Measurements from ENCODE around the gene ARPC1A. TPM values are rescaled to one million over a fixed set of nuclear protein-coding genes. Genes with fewer than 3 reads are reported as not detected.

ARPC1A gene
- total and polyA plus RNA-seq, 4 experiments from 2014 or later: 46.2 to 64.2 (median 50.3) TPM

GRCh38 chr7:99406557-99406956 is 80.9 kb downstream of the ARPC1A start:
- no peak for DNase-seq
- CTCF ChIA-PET (ENCODE audit: partially characterized antibody): interaction anchor here (0.8 to 4.6 kb wide), 6 partner anchors 13 to 45 kb away, joined by 3 to 38 read pairs (median 4); no protein-coding TSS in a partner anchor
- H3K36me3 Mint-ChIP-seq: peaks cover 25 to 53% of the 10 kb centered on the region in 2 donors
- H3K27me3 Mint-ChIP-seq: no peaks in the 10 kb centered on the region
- Histone ChIP-seq H3K4me1 (ENCODE audit: insufficient read depth, low read length) (peaks cover 45% of the 10 kb centered on the region), H3K4me3 (ENCODE audit: low read length in 2 of 2) (no peak overlapping the region), H3K27ac (ENCODE audit: low read depth, low read length) (peak overlapping the region; percentile 93), H3K9me3 (ENCODE audit: control insufficient read depth in 1 of 2, low read length in 2 of 2) (no peaks in the 10 kb centered on the region), H3K36me3 (ENCODE audit: insufficient read depth, low read length) (peaks cover 21% of the 10 kb centered on the region), H3K27me3 (ENCODE audit: insufficient read depth, low read length) (no peaks in the 10 kb centered on the region)
- intact Hi-C loops (cut with micrococcal nuclease): no loop called here
- peaks cover 0 to 5% (median 0%) of the 10 kb centered on the region in 8 donors for H3K9me3 Mint-ChIP-seq
- POLR2A ChIA-PET (ENCODE audit: partially characterized antibody): interaction anchor here (1.8 to 9.9 kb wide), 6 partner anchors 13 to 1022 kb away, joined by 5 to 210 read pairs (median 26); partner anchors contain the start of genes ARPC1A, ARPC1B, MEPCE and ZCWPW1
- H3K27ac Mint-ChIP-seq: peak overlapping the region; percentile 77 to 100 (median 98)
- H3K4me3 Mint-ChIP-seq: peak overlapping the region in 6 of 8 donors; percentile 45 to 97 (median 78)
- H3K4me1 Mint-ChIP-seq: peaks cover 29 to 60% (median 45%) of the 10 kb centered on the region in 4 donors

- peak overlapping the region; percentile 94 to 99 (median 96) for H3K4me3 Mint-ChIP-seq
- Histone ChIP-seq H3K4me1 (ENCODE audit: insufficient read depth, low read length) (peaks cover 45% of the 10 kb centered on the region), H3K9me3 (ENCODE audit: control insufficient read depth in 1 of 2, low read length in 2 of 2) (no peaks in the 10 kb centered on the region), H3K36me3 (ENCODE audit: insufficient read depth, low read length) (peaks cover 28% of the 10 kb centered on the region), H3K27me3 (ENCODE audit: insufficient read depth, low read length) (no peaks in the 10 kb centered on the region), H3K27ac (ENCODE audit: low read depth, low read length) (peak overlapping the region; percentile 93), H3K4me3 (ENCODE audit: low read length in 2 of 2) (peak overlapping the region; percentile 94 to 97)
- H3K27me3 Mint-ChIP-seq: no peaks in the 10 kb centered on the region
- H3K4me1 Mint-ChIP-seq: peaks cover 27 to 63% (median 46%) of the 10 kb centered on the region in 4 donors
- ChIA-PET CTCF (ENCODE audit: partially characterized antibody) (interaction anchor here (1.1 to 4.6 kb wide), 8 partner anchors 14 to 104 kb away, joined by 3 to 38 read pairs (median 5); partner anchors contain the start of genes CPSF4 and PTCD1), POLR2A (ENCODE audit: partially characterized antibody) (interaction anchor here (0.7 to 9.9 kb wide), 18 partner anchors 11 to 1021 kb away, joined by 3 to 210 read pairs (median 10); partner anchors contain the start of genes ARPC1A, ARPC1B, CPSF4 and FAM200A)
- H3K27ac Mint-ChIP-seq: peak overlapping the region; percentile 88 to 100 (median 98)
- peaks cover 0 to 5% (median 0%) of the 10 kb centered on the region in 8 donors for H3K9me3 Mint-ChIP-seq
- intact Hi-C loops (cut with micrococcal nuclease): loop anchor here (1.0 to 2.0 kb wide), 9 partner anchors 15 to 150 kb away; partner anchors contain the start of genes ARPC1A, ATP5MF, ZKSCAN5 and ZNF655
- peak in 3 of 5 donors; percentile 29 to 66 (median 31) for DNase-seq
- H3K36me3 Mint-ChIP-seq: peaks cover 26 to 58% of the 10 kb centered on the region in 2 donors
Observed at GRCh38 chr7:99407872-99408378, 82.2 kb downstream of the ARPC1A start.

GRCh38 chr7:99408379-99409191 is 82.9 kb downstream of the ARPC1A start, which contains the start of the genes BUD31 and PDAP1:
BUD31 (plus strand) TSS chr7:99408969; CDS start chr7:99411093, 2,124 bp downstream.
PDAP1 (minus strand) TSS chr7:99408597; CDS start chr7:99408548, 49 bp downstream.
- Mint-ChIP-seq H3K9me3 (peaks cover 0 to 5% (median 0%) of the 10 kb centered on the region in 8 donors), H3K4me1 (peaks cover 29 to 61% (median 48%) of the 10 kb centered on the region in 4 donors), H3K27me3 (no peaks in the 10 kb centered on the region), H3K36me3 (peaks cover 24 to 58% of the 10 kb centered on the region in 2 donors), H3K27ac (peak within 1 kb of the TSS; percentile 88 to 100 (median 98)), H3K4me3 (peak within 1 kb of the TSS; percentile 94 to 99 (median 96))
- ChIA-PET POLR2A (ENCODE audit: partially characterized antibody) (interaction anchor here (0.6 to 9.9 kb wide), 33 partner anchors 8 to 1020 kb away, joined by 3 to 210 read pairs (median 4); partner anchors contain the start of genes ARPC1A, ARPC1B, ATP5MF and CPSF4), CTCF (ENCODE audit: partially characterized antibody) (interaction anchor here (0.6 to 4.6 kb wide), 13 partner anchors 15 to 150 kb away, joined by 3 to 38 read pairs (median 4); partner anchors contain the start of genes CPSF4, PTCD1 and ZNF655)
- Histone ChIP-seq H3K27ac (ENCODE audit: low read depth, low read length) (peak within 1 kb of the TSS; percentile 93), H3K27me3 (ENCODE audit: insufficient read depth, low read length) (no peaks in the 10 kb centered on the region), H3K4me3 (ENCODE audit: low read length in 2 of 2) (peak within 1 kb of the TSS; percentile 94 to 97), H3K9me3 (ENCODE audit: control insufficient read depth in 1 of 2, low read length in 2 of 2) (no peaks in the 10 kb centered on the region), H3K4me1 (ENCODE audit: insufficient read depth, low read length) (peaks cover 45% of the 10 kb centered on the region), H3K36me3 (ENCODE audit: insufficient read depth, low read length) (peaks cover 34% of the 10 kb centered on the region)
- peak; percentile 96 to 100 (median 98) for DNase-seq
- intact Hi-C loops (cut with micrococcal nuclease): loop anchor here (1.0 to 2.0 kb wide), 11 partner anchors 15 to 150 kb away; partner anchors contain the start of genes ARPC1A, ATP5MF, CPSF4 and PTCD1

- peak overlapping the region; percentile 94 to 97 for H3K4me3 ChIP-seq (ENCODE audit: low read length in 2 of 2)
- intact Hi-C loops (cut with micrococcal nuclease): loop anchor here (1.0 to 2.0 kb wide), 3 partner anchors 29 to 90 kb away; partner anchors contain the start of genes CPSF4, PTCD1 and ZNF789
- peaks cover 45% of the 10 kb centered on the region for H3K4me1 ChIP-seq (ENCODE audit: insufficient read depth, low read length)
- H3K27me3 Mint-ChIP-seq: no peaks in the 10 kb centered on the region
- H3K9me3 ChIP-seq (ENCODE audit: control insufficient read depth in 1 of 2, low read length in 2 of 2): no peaks in the 10 kb centered on the region
- ChIA-PET POLR2A (ENCODE audit: partially characterized antibody) (interaction anchor here (0.6 to 9.9 kb wide), 28 partner anchors 8 to 1020 kb away, joined by 3 to 210 read pairs (median 5); partner anchors contain the start of genes ARPC1A, ARPC1B, ATP5MF and CPSF4), CTCF (ENCODE audit: partially characterized antibody) (interaction anchor here (0.6 to 4.6 kb wide), 12 partner anchors 16 to 149 kb away, joined by 3 to 38 read pairs (median 4); partner anchors contain the start of genes CPSF4, PTCD1 and ZNF655)
- peaks cover 33% of the 10 kb centered on the region for H3K36me3 ChIP-seq (ENCODE audit: insufficient read depth, low read length)
- H3K27ac Mint-ChIP-seq: peak overlapping the region; percentile 88 to 100 (median 98)
- peaks cover 19 to 53% of the 10 kb centered on the region in 2 donors for H3K36me3 Mint-ChIP-seq
- H3K4me1 Mint-ChIP-seq: peaks cover 28 to 58% (median 44%) of the 10 kb centered on the region in 4 donors
- peak in 1 of 5 donors; percentile 40 for DNase-seq
- H3K27me3 ChIP-seq (ENCODE audit: insufficient read depth, low read length): no peaks in the 10 kb centered on the region
- H3K9me3 Mint-ChIP-seq: peaks cover 0 to 5% (median 0%) of the 10 kb centered on the region in 8 donors
- peak overlapping the region; percentile 93 for H3K27ac ChIP-seq (ENCODE audit: low read depth, low read length)
- H3K4me3 Mint-ChIP-seq: peak overlapping the region; percentile 94 to 99 (median 96)
Observed at GRCh38 chr7:99409192-99409572, 83.5 kb downstream of the ARPC1A start.

GRCh38 chr7:99409806-99410205 is 84.1 kb downstream of the ARPC1A start:
- peaks cover 18 to 53% of the 10 kb centered on the region in 2 donors for H3K36me3 Mint-ChIP-seq
- H3K27ac ChIP-seq (ENCODE audit: low read depth, low read length): peak overlapping the region; percentile 93
- peaks cover 25 to 53% (median 42%) of the 10 kb centered on the region in 4 donors for H3K4me1 Mint-ChIP-seq
- H3K27ac Mint-ChIP-seq: peak overlapping the region; percentile 88 to 100 (median 98)
- peaks cover 0 to 5% (median 0%) of the 10 kb centered on the region in 8 donors for H3K9me3 Mint-ChIP-seq
- H3K27me3 ChIP-seq (ENCODE audit: insufficient read depth, low read length): no peaks in the 10 kb centered on the region
- intact Hi-C loops (cut with micrococcal nuclease): loop anchor here (1.0 to 2.0 kb wide), 3 partner anchors 28 to 89 kb away; partner anchors contain the start of genes CPSF4, PTCD1 and ZNF789
- peak overlapping the region in 1 of 2 donors; percentile 94 for H3K4me3 ChIP-seq (ENCODE audit: low read length in 2 of 2)
- POLR2A ChIA-PET (ENCODE audit: partially characterized antibody): interaction anchor here (1.2 to 9.9 kb wide), 12 partner anchors 9 to 207 kb away, joined by 3 to 210 read pairs (median 26); partner anchors contain the start of genes ARPC1B, CPSF4, PTCD1 and ZKSCAN5
- no peaks in the 10 kb centered on the region for H3K9me3 ChIP-seq (ENCODE audit: control insufficient read depth in 1 of 2, low read length in 2 of 2)
- no peaks in the 10 kb centered on the region for H3K27me3 Mint-ChIP-seq
- H3K4me1 ChIP-seq (ENCODE audit: insufficient read depth, low read length): peaks cover 45% of the 10 kb centered on the region
- CTCF ChIA-PET (ENCODE audit: partially characterized antibody): interaction anchor here (1.1 to 4.6 kb wide), 4 partner anchors 16 to 50 kb away, joined by 3 to 38 read pairs (median 17); no protein-coding TSS in a partner anchor
- H3K36me3 ChIP-seq (ENCODE audit: insufficient read depth, low read length): peaks cover 29% of the 10 kb centered on the region
- DNase-seq: peak in 2 of 5 donors; percentile 14 to 22
- H3K4me3 Mint-ChIP-seq: peak overlapping the region; percentile 94 to 99 (median 96)

- Histone ChIP-seq H3K27me3 (ENCODE audit: insufficient read depth, low read length) (no peaks in the 10 kb centered on the region), H3K36me3 (ENCODE audit: insufficient read depth, low read length) (peaks cover 36% of the 10 kb centered on the region), H3K4me3 (ENCODE audit: low read length in 2 of 2) (no peak overlapping the region), H3K27ac (ENCODE audit: low read depth, low read length) (peak overlapping the region; percentile 93), H3K4me1 (ENCODE audit: insufficient read depth, low read length) (peaks cover 42% of the 10 kb centered on the region), H3K9me3 (ENCODE audit: control insufficient read depth in 1 of 2, low read length in 2 of 2) (no peaks in the 10 kb centered on the region)
- Mint-ChIP-seq H3K27me3 (no peaks in the 10 kb centered on the region), H3K27ac (peak overlapping the region; percentile 61 to 100 (median 88)), H3K36me3 (peaks cover 24 to 61% of the 10 kb centered on the region in 2 donors), H3K4me1 (peaks cover 25 to 58% (median 45%) of the 10 kb centered on the region in 4 donors), H3K4me3 (peak overlapping the region; percentile 52 to 99 (median 95)), H3K9me3 (peaks cover 0 to 5% (median 0%) of the 10 kb centered on the region in 8 donors)
- POLR2A ChIA-PET (ENCODE audit: partially characterized antibody): interaction anchor here (4.8 to 9.9 kb wide), 2 partner anchors 17 to 33 kb away, joined by 130 to 210 read pairs; partner anchors contain the start of gene ARPC1B
- no peak for DNase-seq
- CTCF ChIA-PET (ENCODE audit: partially characterized antibody): interaction anchor here (4.6 kb wide), 1 partner anchor 46 kb away, joined by 38 read pairs; no protein-coding TSS in a partner anchor
- intact Hi-C loops (cut with micrococcal nuclease): no loop called here
Observed at GRCh38 chr7:99410635-99411034, 84.9 kb downstream of the ARPC1A start.

All from CD4-positive, alpha-beta memory T cell (primary cell).